ENCODE data around the gene BDH1.

Gene BDH1

GRCh38 chr3:197562398-197563251 lies 6.9 kb upstream of the BDH1 start:
- no peak for DNase-seq (ENCODE audit: low spot score)
- Histone ChIP-seq H4K8ac (ENCODE audit: low read depth, low read length) (no peak overlapping the region), H4K91ac (ENCODE audit: low read depth, low read length, poor library complexity) (no peak overlapping the region), H2BK12ac (ENCODE audit: low read length) (no peak overlapping the region), H3K36me3 (replicated peaks in 1 of 2; ENCODE audit: control insufficient read depth in 2 of 2, insufficient read depth in 2 of 2, low read length in 2 of 2) (peaks cover 0 to 1% of the 10 kb centered on the region in 2 donors), H2AFZ (ENCODE audit: low read length) (no peak overlapping the region), H3K14ac (ENCODE audit: low read length) (no peak overlapping the region), H3K4me2 (ENCODE audit: insufficient read depth, low read length, poor library complexity, severe bottlenecking) (no peak overlapping the region), H3K4me3 (ENCODE audit: low read length in 2 of 2) (no peak overlapping the region), H3K9ac (ENCODE audit: low read depth, low read length, poor library complexity) (no peak overlapping the region), H2BK120ac (ENCODE audit: low read depth, low read length) (no peak overlapping the region), H2BK15ac (ENCODE audit: low read length) (no peak overlapping the region), H3K18ac (ENCODE audit: low read length) (no peak overlapping the region), H3K79me1 (ENCODE audit: low read depth, low read length) (no peaks in the 10 kb centered on the region), H3K4ac (ENCODE audit: low read length) (no peak overlapping the region), H3K23ac (ENCODE audit: low read depth, low read length, poor library complexity) (no peak overlapping the region), H2BK5ac (ENCODE audit: low read length) (no peak overlapping the region), H2AK5ac (ENCODE audit: low read depth, low read length) (no peak overlapping the region), H3K27ac (replicated peaks; ENCODE audit: low read length) (no peak overlapping the region), H3K9me3 (replicated peaks in 1 of 2; ENCODE audit: control insufficient read depth in 2 of 2, insufficient read depth in 1 of 2, low read depth in 1 of 2, low read length in 2 of 2) (peaks cover 2 to 51% of the 10 kb centered on the region in 2 donors), H3K4me1 (ENCODE audit: control insufficient read depth in 2 of 2, insufficient read depth in 1 of 2, low read depth in 1 of 2, low read length in 2 of 2) (peaks cover 2 to 8% of the 10 kb centered on the region in 2 donors), H3K27me3 (ENCODE audit: control insufficient read depth in 3 of 3, insufficient read depth in 3 of 3, low read depth in 1 of 3, low read length in 3 of 3) (peaks cover 0 to 28% (median 0%) of the 10 kb centered on the region in 3 experiments)
- WGBS, 2 donors (ENCODE audit: extremely low coverage in 2 of 2, insufficient read length in 2 of 2, insufficient replicate concordance in 1 of 2), result no CpG with 5 or more reads among the region's 6 CpGs

- no peak overlapping the region for H4K91ac ChIP-seq (ENCODE audit: low read depth, low read length, poor library complexity)
Observed at GRCh38 chr3:197561926-197562325, 6.2 kb upstream of the BDH1 start.

GRCh38 chr3:197559651-197560050 lies 3.9 kb upstream of the BDH1 start:
- Histone ChIP-seq H3K4me2 (ENCODE audit: insufficient read depth, low read length, poor library complexity, severe bottlenecking) (no peak overlapping the region), H3K79me1 (ENCODE audit: low read depth, low read length) (no peaks in the 10 kb centered on the region), H2BK15ac (ENCODE audit: low read length) (no peak overlapping the region), H2BK5ac (ENCODE audit: low read length) (no peak overlapping the region), H4K8ac (ENCODE audit: low read depth, low read length) (no peak overlapping the region), H3K4ac (ENCODE audit: low read length) (no peak overlapping the region), H3K27me3 (ENCODE audit: control insufficient read depth in 3 of 3, insufficient read depth in 3 of 3, low read depth in 1 of 3, low read length in 3 of 3) (peaks cover 0 to 41% (median 3%) of the 10 kb centered on the region in 3 experiments), H3K4me1 (ENCODE audit: control insufficient read depth in 2 of 2, insufficient read depth in 1 of 2, low read depth in 1 of 2, low read length in 2 of 2) (peaks cover 2 to 3% of the 10 kb centered on the region in 2 donors), H3K9me3 (replicated peaks in 1 of 2; ENCODE audit: control insufficient read depth in 2 of 2, insufficient read depth in 1 of 2, low read depth in 1 of 2, low read length in 2 of 2) (peaks cover 2 to 31% of the 10 kb centered on the region in 2 donors), H3K23ac (ENCODE audit: low read depth, low read length, poor library complexity) (no peak overlapping the region), H3K9ac (ENCODE audit: low read depth, low read length, poor library complexity) (no peak overlapping the region), H3K36me3 (replicated peaks in 1 of 2; ENCODE audit: control insufficient read depth in 2 of 2, insufficient read depth in 2 of 2, low read length in 2 of 2) (peaks cover 0 to 1% of the 10 kb centered on the region in 2 donors), H2BK120ac (ENCODE audit: low read depth, low read length) (no peak overlapping the region), H3K27ac (replicated peaks; ENCODE audit: low read length) (no peak overlapping the region), H2AFZ (ENCODE audit: low read length) (no peak overlapping the region), H2BK12ac (ENCODE audit: low read length) (no peak overlapping the region), H3K4me3 (ENCODE audit: low read length in 2 of 2) (no peak overlapping the region), H3K14ac (ENCODE audit: low read length) (no peak overlapping the region), H2AK5ac (ENCODE audit: low read depth, low read length) (no peak overlapping the region), H3K18ac (ENCODE audit: low read length) (no peak overlapping the region), H4K91ac (ENCODE audit: low read depth, low read length, poor library complexity) (no peak overlapping the region)
- WGBS, 2 donors (ENCODE audit: extremely low coverage in 2 of 2, insufficient read length in 2 of 2, insufficient replicate concordance in 1 of 2), result no CpG with 5 or more reads among the region's 3 CpGs
- DNase-seq (ENCODE audit: low spot score), result no peak

More at GRCh38 chr3:197561926-197562325, 6.2 kb upstream of the BDH1 start:
- H3K18ac ChIP-seq (ENCODE audit: low read length), result no peak overlapping the region
- H2BK120ac ChIP-seq (ENCODE audit: low read depth, low read length), result no peak overlapping the region
- H3K9me3 ChIP-seq (replicated peaks in 1 of 2; ENCODE audit: control insufficient read depth in 2 of 2, insufficient read depth in 1 of 2, low read depth in 1 of 2, low read length in 2 of 2), result peaks cover 2 to 51% of the 10 kb centered on the region in 2 donors
- no peak for DNase-seq (ENCODE audit: low spot score)
- H3K4me1 ChIP-seq (ENCODE audit: control insufficient read depth in 2 of 2, insufficient read depth in 1 of 2, low read depth in 1 of 2, low read length in 2 of 2), result peaks cover 2 to 3% of the 10 kb centered on the region in 2 donors
- H2AFZ ChIP-seq (ENCODE audit: low read length), result no peak overlapping the region
- H3K9ac ChIP-seq (ENCODE audit: low read depth, low read length, poor library complexity), result no peak overlapping the region
- peaks cover 0 to 1% of the 10 kb centered on the region in 2 donors for H3K36me3 ChIP-seq (replicated peaks in 1 of 2; ENCODE audit: control insufficient read depth in 2 of 2, insufficient read depth in 2 of 2, low read length in 2 of 2)
- H3K27me3 ChIP-seq (ENCODE audit: control insufficient read depth in 3 of 3, insufficient read depth in 3 of 3, low read depth in 1 of 3, low read length in 3 of 3), result peaks cover 0 to 35% (median 0%) of the 10 kb centered on the region in 3 experiments
- H2AK5ac ChIP-seq (ENCODE audit: low read depth, low read length), result no peak overlapping the region
- H3K4me3 ChIP-seq (ENCODE audit: low read length in 2 of 2), result no peak overlapping the region
- H3K4ac ChIP-seq (ENCODE audit: low read length), result no peak overlapping the region
- H4K8ac ChIP-seq (ENCODE audit: low read depth, low read length), result no peak overlapping the region
- no peak overlapping the region for H3K14ac ChIP-seq (ENCODE audit: low read length)
- WGBS, 2 donors (ENCODE audit: extremely low coverage in 2 of 2, insufficient read length in 2 of 2, insufficient replicate concordance in 1 of 2), result no CpG with 5 or more reads among the region's 5 CpGs
- H2BK12ac ChIP-seq (ENCODE audit: low read length), result no peak overlapping the region
- H3K27ac ChIP-seq (replicated peaks; ENCODE audit: low read length), result no peak overlapping the region
- H3K23ac ChIP-seq (ENCODE audit: low read depth, low read length, poor library complexity), result no peak overlapping the region
- no peak overlapping the region for H2BK5ac ChIP-seq (ENCODE audit: low read length)
- H3K79me1 ChIP-seq (ENCODE audit: low read depth, low read length), result no peaks in the 10 kb centered on the region
- no peak overlapping the region for H2BK15ac ChIP-seq (ENCODE audit: low read length)
- H3K4me2 ChIP-seq (ENCODE audit: insufficient read depth, low read length, poor library complexity, severe bottlenecking), result no peak overlapping the region

GRCh38 chr3:197554562-197555280 lies 1.0 kb downstream of the BDH1 start:
- H3K27me3 ChIP-seq (ENCODE audit: control insufficient read depth in 3 of 3, insufficient read depth in 3 of 3, low read depth in 1 of 3, low read length in 3 of 3), result peaks cover 0 to 30% (median 3%) of the 10 kb centered on the region in 3 experiments
- H3K4me1 ChIP-seq (ENCODE audit: control insufficient read depth in 2 of 2, insufficient read depth in 1 of 2, low read depth in 1 of 2, low read length in 2 of 2), result peaks cover 1 to 12% of the 10 kb centered on the region in 2 donors
- H2AFZ ChIP-seq (ENCODE audit: low read length), result peak overlapping the region; percentile 97
- H3K36me3 ChIP-seq (replicated peaks in 1 of 2; ENCODE audit: control insufficient read depth in 2 of 2, insufficient read depth in 2 of 2, low read length in 2 of 2), result no peaks in the 10 kb centered on the region
- peak overlapping the region; percentile 90 for H3K4me2 ChIP-seq (ENCODE audit: insufficient read depth, low read length, poor library complexity, severe bottlenecking)
- H4K91ac ChIP-seq (ENCODE audit: low read depth, low read length, poor library complexity), result no peak overlapping the region
- no peak overlapping the region for H2BK120ac ChIP-seq (ENCODE audit: low read depth, low read length)
- H2BK15ac ChIP-seq (ENCODE audit: low read length), result no peak overlapping the region
- peak overlapping the region; percentile 87 for H3K23ac ChIP-seq (ENCODE audit: low read depth, low read length, poor library complexity)
- H3K4ac ChIP-seq (ENCODE audit: low read length), result no peak overlapping the region
- no CpG with 5 or more reads among the region's 60 CpGs for WGBS, 2 donors (ENCODE audit: extremely low coverage in 2 of 2, insufficient read length in 2 of 2, insufficient replicate concordance in 1 of 2)
- no peak overlapping the region for H2BK12ac ChIP-seq (ENCODE audit: low read length)
- peak overlapping the region; percentile 17 for H4K8ac ChIP-seq (ENCODE audit: low read depth, low read length)
- H3K27ac ChIP-seq (replicated peaks; ENCODE audit: low read length), result peak overlapping the region; percentile 78
- H2BK5ac ChIP-seq (ENCODE audit: low read length), result peak overlapping the region; percentile 87
- H3K79me1 ChIP-seq (ENCODE audit: low read depth, low read length), result no peaks in the 10 kb centered on the region
- peak; percentile 90 for DNase-seq (ENCODE audit: low spot score)
- no peak overlapping the region for H2AK5ac ChIP-seq (ENCODE audit: low read depth, low read length)
- no peak overlapping the region for H3K14ac ChIP-seq (ENCODE audit: low read length)
- peak overlapping the region; percentile 98 for H3K18ac ChIP-seq (ENCODE audit: low read length)
- H3K4me3 ChIP-seq (ENCODE audit: low read length in 2 of 2), result peak overlapping the region; percentile 80 to 87
- H3K9ac ChIP-seq (ENCODE audit: low read depth, low read length, poor library complexity), result peak overlapping the region; percentile 80
- peaks cover under 1 to 8% of the 10 kb centered on the region in 2 donors for H3K9me3 ChIP-seq (replicated peaks in 1 of 2; ENCODE audit: control insufficient read depth in 2 of 2, insufficient read depth in 1 of 2, low read depth in 1 of 2, low read length in 2 of 2)

Measured in neuronal stem cell (in vitro differentiated cells).